IMR-90 (cell line): ENCODE measurements around the gene GPRC5D. TPM values are rescaled to one million over a fixed set of nuclear protein-coding genes. Genes with fewer than 3 reads are reported as not detected.

Experiments used
- ATAC-seq: fragments of 200-7000 bp; cut with Tn5 transposase; 2 replicates; pipeline ENCODE4 v1.9.1; 2020; ENCODE audit warnings: low read depth, mild to moderate bottlenecking, moderate library complexity
- BruUV-seq: library from RNA; stranded (reverse); fragments of 400-500 nt; replicated peaks from 2 replicates; lab custom pipeline; 2021; lab: Mats Ljungman, UMichigan
- CTCF ChIA-PET: fragments of 300-600 bp; formaldehyde crosslinking; extraction: SDS; loops from one replicate; lab custom pipeline; 2021; ENCODE audit warnings: antibody characterized with exemption; lab: Yijun Ruan, JAX
- POLR2A ChIA-PET: fragments of 300-600 bp; sonication (Branson Sonifier 250); formaldehyde crosslinking; loops from one replicate; lab custom pipeline; 2022; ENCODE audit warnings: antibody characterized with exemption; ENCODE audit not compliant: unreplicated experiment; lab: Charles Lee
- DNase-seq: peaks from one replicate; pipeline ENCODE4 v3.0.0; 2013
- H2AFZ ChIP-seq: replicated peaks from 2 replicates; pipeline ENCODE3; 2013; ENCODE audit warnings: low read length, mild to moderate bottlenecking; ENCODE audit not compliant: poor library complexity
- H2AK5ac ChIP-seq: 2 replicates; pipeline ENCODE4 v1.6.1; 2013; ENCODE audit warnings: low read depth, low read length, inconsistent platforms
- H2AK9ac ChIP-seq: replicated peaks from 2 replicates; pipeline ENCODE3; 2013; ENCODE audit warnings: mild to moderate bottlenecking, low read depth, low read length, moderate library complexity; ENCODE audit not compliant: poor library complexity
- H2BK120ac ChIP-seq: 2 replicates; pipeline ENCODE4 v1.6.1; 2013; ENCODE audit warnings: low read depth, low read length, inconsistent platforms
- H2BK15ac ChIP-seq: 3 replicates; pipeline ENCODE4 v1.6.1; 2013; ENCODE audit warnings: low read depth, low read length, inconsistent platforms
- H2BK20ac ChIP-seq: 2 replicates; pipeline ENCODE4 v1.6.1; 2013; ENCODE audit warnings: low read depth, mild to moderate bottlenecking, inconsistent platforms, low read length, moderate library complexity
- H2BK5ac ChIP-seq: 2 replicates; pipeline ENCODE4 v1.6.1; 2013; ENCODE audit warnings: mild to moderate bottlenecking, low read depth, low read length, inconsistent platforms; ENCODE audit not compliant: poor library complexity, severe bottlenecking
- H3K14ac ChIP-seq: replicated peaks from 2 replicates; pipeline ENCODE4 v1.6.1; 2013; ENCODE audit warnings: low read depth, low read length, inconsistent platforms
- H3K18ac ChIP-seq: 2 replicates; pipeline ENCODE4 v1.6.1; 2013; ENCODE audit warnings: low read depth, low read length, control low read depth
- H3K23ac ChIP-seq: 2 replicates; pipeline ENCODE4 v1.6.1; 2013; ENCODE audit warnings: low read depth, low read length, inconsistent platforms
- H3K27ac ChIP-seq: 2 replicates; pipeline ENCODE4 v1.5.1; 2013; ENCODE audit warnings: mild to moderate bottlenecking, control low read depth, low read length; ENCODE audit not compliant: insufficient read depth
- H3K27me3 ChIP-seq: 2 replicates; pipeline ENCODE4 v1.6.1; 2013; ENCODE audit warnings: low read length; ENCODE audit not compliant: control insufficient read depth, insufficient read depth
- H3K36me3 ChIP-seq: 2 replicates; pipeline ENCODE4 v1.6.1; 2013; ENCODE audit warnings: low read length, mixed read lengths; ENCODE audit not compliant: control insufficient read depth, insufficient read depth
- H3K4ac ChIP-seq: 2 replicates; pipeline ENCODE4 v1.6.1; 2013; ENCODE audit warnings: low read depth, low read length, inconsistent platforms
- H3K4me1 ChIP-seq: 2 replicates; pipeline ENCODE4 v1.6.1; 2013; ENCODE audit warnings: low read length, mixed read lengths; ENCODE audit not compliant: control insufficient read depth, insufficient read depth
- H3K4me2 ChIP-seq: 2 replicates; pipeline ENCODE4 v1.6.1; 2013; ENCODE audit warnings: low read depth, mild to moderate bottlenecking, control low read depth, low read length, moderate library complexity
- H3K4me3 ChIP-seq: 2 replicates; pipeline ENCODE4 v1.5.1; 2013; ENCODE audit warnings: low read depth, mild to moderate bottlenecking, control low read depth, low read length, moderate library complexity; ENCODE audit not compliant: insufficient read depth
- H3K56ac ChIP-seq: 2 replicates; pipeline ENCODE4 v1.6.1; 2013; ENCODE audit warnings: low read length, inconsistent platforms; ENCODE audit not compliant: insufficient read depth; ENCODE audit errors: extremely low read depth
- H3K79me1 ChIP-seq, 2 experiments: 2 replicates each; pipeline ENCODE4 v1.6.1; 2013; ENCODE audit warnings: low read length in 2 of 2, inconsistent platforms in 1 of 2, low read depth in 1 of 2
- H3K9ac ChIP-seq: 2 replicates; pipeline ENCODE4 v1.6.1; 2013; ENCODE audit warnings: low read depth, low read length, control low read depth
- H3K9me1 ChIP-seq: 2 replicates; pipeline ENCODE4 v1.6.1; 2013; ENCODE audit warnings: low read length, inconsistent platforms; ENCODE audit not compliant: insufficient read depth
- H3K9me3 ChIP-seq: 2 replicates; pipeline ENCODE4 v1.6.1; 2013; ENCODE audit warnings: low read length; ENCODE audit not compliant: control insufficient read depth, insufficient read depth
- H4K20me1 ChIP-seq: 2 replicates; pipeline ENCODE4 v1.6.1; 2013; ENCODE audit warnings: low read length, inconsistent platforms; ENCODE audit not compliant: insufficient read depth
- H4K5ac ChIP-seq: 2 replicates; pipeline ENCODE4 v1.6.1; 2013; ENCODE audit warnings: mild to moderate bottlenecking, low read depth, low read length, control low read depth
- H4K8ac ChIP-seq, 2 experiments: 2 replicates each; pipeline ENCODE4 v1.6.1; 2013; ENCODE audit warnings: low read depth in 2 of 2, low read length in 2 of 2, control low read depth in 1 of 2, inconsistent platforms in 1 of 2
- H4K91ac ChIP-seq: 2 replicates; pipeline ENCODE4 v1.6.1; 2013; ENCODE audit warnings: low read depth, low read length, inconsistent platforms; ENCODE audit not compliant: insufficient read depth
- BHLHE40 ChIP-seq: fragments of 150-350 bp; IDR thresholded peaks from 2 replicates; pipeline ENCODE4 v1.6.1; 2016; ENCODE audit warnings: mild to moderate bottlenecking, low read depth, low read length
- CEBPB ChIP-seq: IDR thresholded peaks from 2 replicates; pipeline ENCODE4 v1.6.1; 2012; ENCODE audit warnings: low read depth, low read length, improper control_type of control experiment
- CHD1 ChIP-seq: IDR thresholded peaks from 2 replicates; pipeline ENCODE4 v1.6.1; 2012; ENCODE audit warnings: low read depth, low read length, improper control_type of control experiment
- CTCF ChIP-seq: conservative IDR thresholded peaks from 2 replicates; pipeline ENCODE4 v1.5.1; 2012; ENCODE audit warnings: mild to moderate bottlenecking, low read depth, low read length, improper control_type of control experiment
- FOS ChIP-seq: fragments of 150-350 bp; IDR thresholded peaks from 2 replicates; pipeline ENCODE4 v1.6.1; 2016; ENCODE audit warnings: low read depth, low read length
- MAFK ChIP-seq: IDR thresholded peaks from 2 replicates; pipeline ENCODE4 v1.6.1; 2012; ENCODE audit warnings: low read depth, low read length, improper control_type of control experiment
- NFE2L2 ChIP-seq: fragments of 150-350 bp; IDR thresholded peaks from 2 replicates; pipeline ENCODE4 v1.6.1; 2016; ENCODE audit warnings: low read depth, mild to moderate bottlenecking, low read length
- RFX5 ChIP-seq: IDR thresholded peaks from 2 replicates; pipeline ENCODE4 v1.8.0; 2012; ENCODE audit warnings: low read depth, mild to moderate bottlenecking, low read length, moderate library complexity
- SMC3 ChIP-seq: fragments of 150-350 bp; IDR thresholded peaks from 2 replicates; pipeline ENCODE4 v1.6.1; 2016; ENCODE audit warnings: low read depth, mild to moderate bottlenecking, antibody characterized with exemption, low read length, moderate library complexity
- WGBS, 2 experiments: methylation state at CpG; one replicate each; pipeline versions ENCODE4 v1.1.5 to v1.1.7; 2013; ENCODE audit warnings: missing lambda C conversion rate in 2 of 2; ENCODE audit not compliant: insufficient read length in 1 of 2; ENCODE audit errors: extremely low coverage in 2 of 2; 5-methylcytosine and 5-hydroxymethylcytosine counted together
- dilution Hi-C: fragments of 300-500 bp; cut with HindIII; formaldehyde crosslinking; loops from one replicate; pipeline ENCODE4 v1.14.3; 2018; ENCODE audit warnings: low sequenced_read_pairs; ENCODE audit not compliant: unreplicated experiment
- in situ Hi-C: fragments of 300-500 bp; cut with MboI; formaldehyde crosslinking; loops from 3 replicates; pipeline ENCODE4 v1.14.3; 2019; ENCODE audit warnings: low sequenced_read_pairs, inconsistent platforms, mixed read lengths
- intact Hi-C: fragments of 100-400 bp; cut with micrococcal nuclease; formaldehyde crosslinking; loops from 2 replicates; pipeline ENCODE4 v1.10.0; 2022
- polyA plus RNA-seq, 3 experiments: library from polyadenylated mRNA; depleted of rRNA; stranded (reverse); fragments of >200 nt; gene quantifications; 2 replicates each; pipeline ENCODE4 v1.2.3, GENCODE V29; 2012; ENCODE audit warnings: low replicate concordance in 1 of 3
- total RNA-seq: library from RNA; depleted of rRNA; stranded (reverse); fragments of >200 nt; gene quantifications from 2 replicates; pipeline ENCODE4 v1.2.3, GENCODE V29; 2012
- TF ChIP-seq, protein P1 (sequence below): fragments of 150-350 bp; IDR thresholded peaks from 2 replicates; pipeline ENCODE4 v1.6.1; 2017; ENCODE audit warnings: mild to moderate bottlenecking, antibody characterized with exemption, low read length, low read depth

The GPRC5D gene
- total and polyA plus RNA-seq, 2 of the 4 experiments (the other 2 are of a cell fraction): not detected

- TF ChIP-seq, protein P1, sequence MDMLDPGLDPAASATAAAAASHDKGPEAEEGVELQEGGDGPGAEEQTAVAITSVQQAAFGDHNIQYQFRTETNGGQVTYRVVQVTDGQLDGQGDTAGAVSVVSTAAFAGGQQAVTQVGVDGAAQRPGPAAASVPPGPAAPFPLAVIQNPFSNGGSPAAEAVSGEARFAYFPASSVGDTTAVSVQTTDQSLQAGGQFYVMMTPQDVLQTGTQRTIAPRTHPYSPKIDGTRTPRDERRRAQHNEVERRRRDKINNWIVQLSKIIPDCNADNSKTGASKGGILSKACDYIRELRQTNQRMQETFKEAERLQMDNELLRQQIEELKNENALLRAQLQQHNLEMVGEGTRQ: no peak
- no peak for TF ChIP-seq CHD1
- TF ChIP-seq BHLHE40: no peak
- no peak for TF ChIP-seq FOS
These were observed 36.3 kb downstream of the GPRC5D start (continued) for GRCh38 chr12:12915656-12916055.

DNA sequence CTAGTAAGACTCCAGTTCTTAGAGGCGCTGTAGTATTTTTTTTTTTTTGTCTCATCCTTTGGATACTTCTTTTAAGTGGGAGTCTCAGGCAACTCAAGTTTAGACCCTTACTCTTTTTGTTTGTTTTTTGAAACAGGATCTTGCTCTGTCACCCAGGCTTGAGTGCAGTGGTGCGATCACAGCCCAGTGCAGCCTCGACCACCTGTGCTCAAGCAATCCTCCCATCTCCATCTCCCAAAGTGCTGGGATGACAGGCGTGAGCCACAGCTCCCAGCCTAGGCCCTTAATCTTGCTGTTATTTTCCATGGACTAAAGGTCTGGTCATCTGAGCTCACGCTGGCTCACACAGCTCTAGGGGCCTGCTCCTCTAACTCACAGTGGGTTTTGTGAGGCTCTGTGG is 39.3 kb downstream of the GPRC5D start:
- H2BK15ac ChIP-seq: no peak overlapping the region
- no peak overlapping the region for H3K4me3 ChIP-seq
- no peak for TF ChIP-seq SMC3
- no peak for TF ChIP-seq RFX5
- no peak for TF ChIP-seq CTCF
- TF ChIP-seq FOS: no peak
- TF ChIP-seq NFE2L2: no peak
- no peak for TF ChIP-seq CEBPB
- TF ChIP-seq MAFK: no peak
- H2BK5ac ChIP-seq: no peak overlapping the region
- no peak overlapping the region for H3K23ac ChIP-seq
- ChIA-PET CTCF (no interaction called here), POLR2A (interaction anchor here (0.6 kb wide), 1 partner anchor 284 kb away, joined by 3 read pairs; the partner anchor contains the start of gene EMP1)
- H2AK5ac ChIP-seq: no peak overlapping the region
- no peak for DNase-seq
- no peak for ATAC-seq
- no peak overlapping the region for H3K14ac ChIP-seq
- peaks cover 20% of the 10 kb centered on the region for H3K4me1 ChIP-seq
- H3K18ac ChIP-seq: no peak overlapping the region
- no peak overlapping the region for H4K91ac ChIP-seq
- H3K27me3 ChIP-seq: no peaks in the 10 kb centered on the region
- no peaks in the 10 kb centered on the region for H3K9me3 ChIP-seq
- dilution Hi-C loops: no loop called here
- no peak overlapping the region for H3K9ac ChIP-seq
- peaks cover 24% of the 10 kb centered on the region for H4K20me1 ChIP-seq
- no peak overlapping the region for H3K4ac ChIP-seq
- no TSS peak for BruUV-seq
- no peak overlapping the region for H2BK20ac ChIP-seq
- no peak overlapping the region for H3K56ac ChIP-seq
- H4K8ac ChIP-seq: no peak overlapping the region
- H3K79me1 ChIP-seq: peaks cover 22 to 72% of the 10 kb centered on the region in 2 experiments
- H3K9me1 ChIP-seq: peaks cover 19% of the 10 kb centered on the region
- no peak overlapping the region for H2BK120ac ChIP-seq
- H3K36me3 ChIP-seq: peaks cover 49% of the 10 kb centered on the region
- H4K5ac ChIP-seq: no peak overlapping the region
- H3K4me2 ChIP-seq: no peak overlapping the region
- no peak overlapping the region for H2AK9ac ChIP-seq
- in situ Hi-C loops: loop anchor here (10.0 to 25.0 kb wide), 2 partner anchors 182 to 625 kb away; no protein-coding TSS in a partner anchor
- no peak overlapping the region for H2AFZ ChIP-seq
- intact Hi-C loops: no loop called here
- WGBS, 2 experiments: 100% methylated on average over 2 of the region's 5 CpGs; no CpG with 5 or more reads in 1 of the 2 experiments
- H3K27ac ChIP-seq: no peak overlapping the region
